HepG2 (cell line): ENCODE results near the gene ST6GALNAC2. TPM values are rescaled to one million over a fixed set of nuclear protein-coding genes. Genes with fewer than 3 reads are reported as not detected.

ENCODE experiments used
- ATAC-seq: fragments of 200-7000 bp; cut with Tn5 transposase; 3 replicates; pipeline ENCODE4 v1.9.1; 2020; ENCODE audit warnings: mild to moderate bottlenecking, moderate library complexity
- BruUV-seq: library from RNA; stranded (reverse); fragments of 400-500 nt; replicated peaks from 2 replicates; lab custom pipeline; 2021; lab: Mats Ljungman, UMichigan
- CTCF ChIA-PET: fragments of 300-600 bp; formaldehyde crosslinking; extraction: SDS; loops from one replicate; lab custom pipeline; 2021; ENCODE audit warnings: low total read pairs, inconsistent platforms, low intra/inter-chr PET ratio; lab: Yijun Ruan, JAX
- POLR2A ChIA-PET: fragments of 350-600 bp; sonication (Branson Sonifier 250); formaldehyde crosslinking; loops from one replicate; lab custom pipeline; 2020; ENCODE audit warnings: antibody characterized with exemption, inconsistent platforms; lab: Yijun Ruan, JAX
- DNase-seq: peaks from one replicate; pipeline ENCODE4 v3.0.0-alpha.2; 2015; ENCODE audit warnings: low spot score
- FAIRE-seq: peaks from 3 replicates; lab custom pipeline; 2011; peaks lifted over from hg19 to GRCh38; lab: Jason Lieb, UNC
- H2AFZ ChIP-seq: one replicate; pipeline ENCODE4 v1.6.1; 2011; ENCODE audit warnings: low read length, inconsistent platforms
- H3K27ac ChIP-seq: fragments of 300-600 bp; 3 replicates; pipeline ENCODE4 v1.8.0; 2011; ENCODE audit warnings: mixed run types, mild to moderate bottlenecking, mixed read lengths, low read length, inconsistent platforms; ENCODE audit not compliant: insufficient read depth; ENCODE audit errors: extremely low read length
- H3K27me3 ChIP-seq, 2 experiments: fragments of 200-600 bp in 1 of 2; 2 replicates in 1 of 2; 3 replicates in 1 of 2; pipeline versions ENCODE4 v1.6.0 to v1.8.0; 2011; ENCODE audit warnings: low read length in 2 of 2, mild to moderate bottlenecking in 2 of 2, moderate library complexity in 2 of 2, inconsistent platforms in 1 of 2; ENCODE audit not compliant: insufficient read depth in 2 of 2, control insufficient read depth in 1 of 2
- H3K36me3 ChIP-seq, 2 experiments: fragments of 200-600 bp in 1 of 2; replicated peaks in 1 of 2; 2 replicates in 1 of 2; 3 replicates in 1 of 2; pipeline versions ENCODE4 v1.5.1 to v1.8.0; 2011; ENCODE audit warnings: low read length in 2 of 2, inconsistent platforms in 1 of 2; ENCODE audit not compliant: insufficient read depth in 2 of 2, control insufficient read depth in 1 of 2
- H3K4me1 ChIP-seq: 2 replicates; pipeline ENCODE4 v1.5.1; 2012; ENCODE audit warnings: low read length, inconsistent platforms; ENCODE audit not compliant: insufficient read depth
- H3K4me2 ChIP-seq: 2 replicates; pipeline ENCODE4 v1.6.0; 2011; ENCODE audit warnings: low read depth, low read length, inconsistent platforms
- H3K4me3 ChIP-seq, 3 experiments: fragments of 200-600 bp in 1 of 3; sonication (generic), shearing (Covaris generic) in 1 of 3; replicated peaks in 1 of 3; 2 replicates each; pipeline ENCODE4 v1.5.1; 2011 to 2016; ENCODE audit warnings: low read length in 3 of 3, inconsistent platforms in 2 of 3, low read depth in 2 of 3, mild to moderate bottlenecking in 2 of 3, control low read depth in 1 of 3, mixed read lengths in 1 of 3; ENCODE audit not compliant: insufficient read depth in 1 of 3
- H3K79me2 ChIP-seq: one replicate; pipeline ENCODE4 v1.6.1; 2011; ENCODE audit warnings: low read length, inconsistent platforms; ENCODE audit not compliant: insufficient read depth
- H3K9ac ChIP-seq: 2 replicates; pipeline ENCODE4 v1.6.0; 2011; ENCODE audit warnings: mild to moderate bottlenecking, low read depth, low read length, inconsistent platforms; ENCODE audit not compliant: insufficient read depth
- H3K9me3 ChIP-seq: 2 replicates; pipeline ENCODE4 v1.5.1; 2012; ENCODE audit warnings: mild to moderate bottlenecking, low read length
- H4K20me1 ChIP-seq: 2 replicates; pipeline ENCODE4 v1.6.0; 2011; ENCODE audit warnings: inconsistent platforms, mild to moderate bottlenecking, low read length, moderate library complexity; ENCODE audit not compliant: insufficient read depth
- AHR ChIP-seq: IDR thresholded peaks from 2 replicates; pipeline ENCODE4 v1.6.1; 2018; ENCODE audit warnings: missing genetic modification reagents, missing compliant biosample characterization
- BCL6 ChIP-seq: IDR thresholded peaks from 2 replicates; pipeline ENCODE4 v1.6.1; 2016; ENCODE audit warnings: missing genetic modification reagents, missing compliant biosample characterization
- CCAR2 ChIP-seq: fragments of 200-400 bp; formaldehyde crosslinking; optimal IDR thresholded peaks from 2 replicates; pipeline ENCODE3; 2018; ENCODE audit warnings: low read depth, mild to moderate bottlenecking, low read length, moderate library complexity
- CCDC6 ChIP-seq: sonication (generic); formaldehyde crosslinking; IDR thresholded peaks from 2 replicates; pipeline ENCODE4 v1.8.1; 2022; ENCODE audit warnings: mild to moderate bottlenecking, missing genetic modification reagents, moderate library complexity
- EP300 ChIP-seq, 3 experiments: sonication (generic) in 1 of 3; formaldehyde crosslinking in 1 of 3; IDR thresholded peaks; 2 replicates each; pipeline versions ENCODE4 v1.5.1 to v1.6.1; 2011 to 2020; ENCODE audit warnings: low read depth in 2 of 3, low read length in 2 of 3, borderline replicate concordance in 1 of 3, improper control_type of control experiment in 1 of 3, mild to moderate bottlenecking in 1 of 3, missing genetic modification reagents in 1 of 3, moderate library complexity in 1 of 3
- IRF2 ChIP-seq: IDR thresholded peaks from 2 replicates; pipeline ENCODE4 v1.6.1; 2018; ENCODE audit warnings: missing genetic modification reagents, missing compliant biosample characterization
- PHF21A ChIP-seq: sonication (generic); formaldehyde crosslinking; IDR thresholded peaks from 2 replicates; pipeline ENCODE4 v1.5.0; 2020; ENCODE audit warnings: mild to moderate bottlenecking, missing genetic modification reagents
- REXO4 ChIP-seq: sonication (generic); formaldehyde crosslinking; IDR thresholded peaks from 2 replicates; pipeline ENCODE4 v1.8.0; 2022; ENCODE audit warnings: missing genetic modification reagents, mild to moderate bottlenecking, borderline replicate concordance
- SYNCRIP ChIP-seq: fragments of 200-400 bp; formaldehyde crosslinking; IDR thresholded peaks from 2 replicates; pipeline ENCODE4 v1.6.1; 2018; ENCODE audit warnings: mild to moderate bottlenecking, low read depth, low read length; ENCODE audit not compliant: insufficient read depth
- ZNF24 ChIP-seq: fragments of 450-650 bp; IDR thresholded peaks from 2 replicates; pipeline ENCODE4 v1.6.1; 2017; ENCODE audit warnings: antibody characterized with exemption, mild to moderate bottlenecking
- ZNF562 ChIP-seq: sonication (generic); formaldehyde crosslinking; IDR thresholded peaks from 2 replicates; pipeline ENCODE4 v1.8.0; 2022; ENCODE audit warnings: missing genetic modification reagents, borderline replicate concordance
- ZNF614 ChIP-seq: IDR thresholded peaks from 2 replicates; pipeline ENCODE4 v1.6.1; 2018; ENCODE audit warnings: missing biosample characterization, missing genetic modification reagents, inconsistent platforms, borderline replicate concordance
- ZNF737 ChIP-seq: sonication (generic); formaldehyde crosslinking; IDR thresholded peaks from 2 replicates; pipeline ENCODE4 v1.5.0; 2020; ENCODE audit warnings: missing genetic modification reagents, mild to moderate bottlenecking, borderline replicate concordance
- ZNF883 ChIP-seq: sonication (generic); formaldehyde crosslinking; IDR thresholded peaks from 2 replicates; pipeline ENCODE4 v1.5.1; 2020; ENCODE audit warnings: mild to moderate bottlenecking, missing genetic modification reagents; ENCODE audit errors: not compliant biosample characterization
- ZNF891 ChIP-seq: sonication (generic); formaldehyde crosslinking; IDR thresholded peaks from 2 replicates; pipeline ENCODE4 v1.5.0; 2020; ENCODE audit warnings: mild to moderate bottlenecking, missing genetic modification reagents
- WGBS: methylation state at CpG from one replicate; pipeline ENCODE4 v1.1.6; 2017; ENCODE audit warnings: low lambda C conversion rate; 5-methylcytosine and 5-hydroxymethylcytosine counted together
- in situ Hi-C: cut with HindIII; loops from 2 replicates; pipeline ENCODE4 v1.10.0; 2017; ENCODE audit warnings: low pct_unique_long_range_greater_than_20kb; ENCODE audit not compliant: extremely low pct_ligation_motif_present
- intact Hi-C: fragments of 100-400 bp; cut with micrococcal nuclease; formaldehyde crosslinking; loops from one replicate; pipeline ENCODE4 v1.10.0; 2022; ENCODE audit not compliant: unreplicated experiment
- polyA plus RNA-seq, 8 experiments: library from polyadenylated mRNA; depleted of rRNA in 3 of 8; stranded (reverse) in 7 of 8; unstranded in 1 of 8; fragments of >200 nt; fragmentation: Illumina TruSeq in 4 of 8; extraction: Trizol in 4 of 8; gene quantifications; 2 replicates each; pipeline versions ENCODE4 v1.2.1 to v1.2.3, GENCODE V29; 2011 to 2016; ENCODE audit warnings: low read depth in 4 of 8, missing spikeins in 1 of 8, mixed read lengths in 1 of 8; ENCODE audit not compliant: insufficient read depth in 1 of 8
- total RNA-seq, 5 experiments: library from RNA; depleted of rRNA; stranded (reverse); fragments of >200 nt; fragmentation: Illumina TruSeq; extraction: Trizol; gene quantifications; 2 replicates each; pipeline ENCODE4 v1.2.3, GENCODE V29; 2016; ENCODE audit warnings: low read depth in 1 of 5
- TF ChIP-seq, protein P1 (sequence below): sonication (generic); formaldehyde crosslinking; IDR thresholded peaks from 2 replicates; pipeline ENCODE4 v1.5.1; 2020; ENCODE audit warnings: missing genetic modification reagents, mild to moderate bottlenecking, borderline replicate concordance
- TF ChIP-seq, protein P2 (sequence below): sonication (generic); formaldehyde crosslinking; IDR thresholded peaks from 2 replicates; pipeline ENCODE4 v1.4.0; 2020; ENCODE audit warnings: missing genetic modification reagents

The ST6GALNAC2 gene
- total and polyA plus RNA-seq, 2 of the 13 experiments (the other 11 are each of a cell fraction or from before 2014, with no cell fraction given): 0.12 to 0.49 TPM

GRCh38 chr17:76547642-76548202 lies 37.9 kb downstream of the ST6GALNAC2 start (continued):
- TF ChIP-seq SYNCRIP (no peak), REXO4 (CRISPR knock-in tag) (no peak), ZNF737 (CRISPR knock-in tag) (no peak), ZNF24 (no peak), EP300 (IDR thresholded peaks at IDR 0.05; ENCODE audit: low read depth in 2 of 2, low read length in 2 of 2) (no peak), EP300 (CRISPR knock-in tag; IDR thresholded peaks at IDR 0.05; ENCODE audit: borderline replicate concordance) (no peak; the same call in 1 of the 2 replicates), ZNF562 (CRISPR knock-in tag) (no peak)
- TF ChIP-seq, protein P1, sequence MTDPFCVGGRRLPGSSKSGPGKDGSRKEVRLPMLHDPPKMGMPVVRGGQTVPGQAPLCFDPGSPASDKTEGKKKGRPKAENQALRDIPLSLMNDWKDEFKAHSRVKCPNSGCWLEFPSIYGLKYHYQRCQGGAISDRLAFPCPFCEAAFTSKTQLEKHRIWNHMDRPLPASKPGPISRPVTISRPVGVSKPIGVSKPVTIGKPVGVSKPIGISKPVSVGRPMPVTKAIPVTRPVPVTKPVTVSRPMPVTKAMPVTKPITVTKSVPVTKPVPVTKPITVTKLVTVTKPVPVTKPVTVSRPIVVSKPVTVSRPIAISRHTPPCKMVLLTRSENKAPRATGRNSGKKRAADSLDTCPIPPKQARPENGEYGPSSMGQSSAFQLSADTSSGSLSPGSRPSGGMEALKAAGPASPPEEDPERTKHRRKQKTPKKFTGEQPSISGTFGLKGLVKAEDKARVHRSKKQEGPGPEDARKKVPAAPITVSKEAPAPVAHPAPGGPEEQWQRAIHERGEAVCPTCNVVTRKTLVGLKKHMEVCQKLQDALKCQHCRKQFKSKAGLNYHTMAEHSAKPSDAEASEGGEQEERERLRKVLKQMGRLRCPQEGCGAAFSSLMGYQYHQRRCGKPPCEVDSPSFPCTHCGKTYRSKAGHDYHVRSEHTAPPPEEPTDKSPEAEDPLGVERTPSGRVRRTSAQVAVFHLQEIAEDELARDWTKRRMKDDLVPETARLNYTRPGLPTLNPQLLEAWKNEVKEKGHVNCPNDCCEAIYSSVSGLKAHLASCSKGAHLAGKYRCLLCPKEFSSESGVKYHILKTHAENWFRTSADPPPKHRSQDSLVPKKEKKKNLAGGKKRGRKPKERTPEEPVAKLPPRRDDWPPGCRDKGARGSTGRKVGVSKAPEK (CRISPR knock-in tag): no peak

DNA sequence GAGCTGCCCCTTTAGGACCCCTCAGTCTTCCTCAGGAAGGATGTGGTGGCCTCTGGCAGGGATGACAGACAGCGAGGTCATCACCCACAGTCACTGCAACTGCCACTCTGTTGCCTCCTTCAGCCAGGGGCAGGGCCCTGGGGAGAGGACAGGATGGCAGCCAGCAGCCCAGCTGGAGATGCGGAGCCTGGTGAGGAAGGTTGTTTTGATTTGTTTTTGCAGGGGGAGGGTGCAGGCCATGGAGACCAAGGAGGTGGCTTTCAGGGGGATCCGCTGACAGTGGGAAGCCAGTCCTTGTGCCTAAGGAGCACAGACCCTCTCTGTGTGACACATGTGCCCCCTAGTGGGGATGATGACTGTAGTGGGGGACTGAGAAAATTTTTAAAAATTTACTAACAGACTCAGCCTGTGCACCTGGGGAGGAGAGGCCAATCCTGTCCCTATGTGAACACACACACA lies 38.4 kb downstream of the ST6GALNAC2 start:
- ATAC-seq (peak; percentile 73), FAIRE-seq (no peak), DNase-seq (peak; percentile 74)
- Histone ChIP-seq H3K27me3 (no peaks in the 10 kb centered on the region), H3K4me2 (peak overlapping the region; percentile 93), H3K4me1 (peaks cover 62% of the 10 kb centered on the region), H3K79me2 (peaks cover 42% of the 10 kb centered on the region), H3K9me3 (no peaks in the 10 kb centered on the region), H2AFZ (no peak overlapping the region), H3K9ac (no peak overlapping the region), H4K20me1 (peaks cover 7% of the 10 kb centered on the region; the same call in 1 of the 2 replicates), H3K27ac (no peak overlapping the region), H3K36me3 (peaks cover 7 to 11% of the 10 kb centered on the region in 2 experiments; a peak in 4 of 5 replicates), H3K4me3 (peak overlapping the region in 1 of 3 experiments; percentile 66; a peak in 1 of 6 replicates)
- in situ Hi-C loops: no loop called here
- TSS peak; percentile 35 for BruUV-seq
- 60% methylated on average over 3 of the region's 3 CpGs for WGBS
- intact Hi-C loops: loop anchor here (1.0 kb wide), 1 partner anchor 24 kb away; no protein-coding TSS in a partner anchor
- ChIA-PET CTCF (interaction anchor here (0.9 to 4.4 kb wide), 8 partner anchors 14 to 81 kb away, joined by 3 to 86 read pairs (median 6); no protein-coding TSS in a partner anchor), POLR2A (interaction anchor here (0.8 to 3.1 kb wide), 4 partner anchors 10 to 22 kb away, joined by 3 to 30 read pairs (median 11); no protein-coding TSS in a partner anchor)
- TF ChIP-seq ZNF614 (CRISPR knock-in tag) (0 out of 2 replicates have a peak, but pooled peaks have one; percentile 43), AHR (CRISPR knock-in tag) (0 out of 2 replicates have a peak, but pooled peaks have one; percentile 51), ZNF883 (CRISPR knock-in tag) (no peak), IRF2 (CRISPR knock-in tag) (0 out of 2 replicates have a peak, but pooled peaks have one; percentile 38), BCL6 (CRISPR knock-in tag) (0 out of 2 replicates have a peak, but pooled peaks have one; percentile 10), CCDC6 (0 out of 2 replicates have a peak, but pooled peaks have one; percentile 36), CCAR2 (no peak), ZNF891 (CRISPR knock-in tag) (peak; percentile 46; the same call in 1 of the 2 replicates), PHF21A (CRISPR knock-in tag) (no peak)
- TF ChIP-seq, protein P2, sequence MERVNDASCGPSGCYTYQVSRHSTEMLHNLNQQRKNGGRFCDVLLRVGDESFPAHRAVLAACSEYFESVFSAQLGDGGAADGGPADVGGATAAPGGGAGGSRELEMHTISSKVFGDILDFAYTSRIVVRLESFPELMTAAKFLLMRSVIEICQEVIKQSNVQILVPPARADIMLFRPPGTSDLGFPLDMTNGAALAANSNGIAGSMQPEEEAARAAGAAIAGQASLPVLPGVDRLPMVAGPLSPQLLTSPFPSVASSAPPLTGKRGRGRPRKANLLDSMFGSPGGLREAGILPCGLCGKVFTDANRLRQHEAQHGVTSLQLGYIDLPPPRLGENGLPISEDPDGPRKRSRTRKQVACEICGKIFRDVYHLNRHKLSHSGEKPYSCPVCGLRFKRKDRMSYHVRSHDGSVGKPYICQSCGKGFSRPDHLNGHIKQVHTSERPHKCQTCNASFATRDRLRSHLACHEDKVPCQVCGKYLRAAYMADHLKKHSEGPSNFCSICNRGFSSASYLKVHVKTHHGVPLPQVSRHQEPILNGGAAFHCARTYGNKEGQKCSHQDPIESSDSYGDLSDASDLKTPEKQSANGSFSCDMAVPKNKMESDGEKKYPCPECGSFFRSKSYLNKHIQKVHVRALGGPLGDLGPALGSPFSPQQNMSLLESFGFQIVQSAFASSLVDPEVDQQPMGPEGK: peak; percentile 55
